Measurements from ENCODE around the gene FBXL4.

Gene FBXL4

DNA sequence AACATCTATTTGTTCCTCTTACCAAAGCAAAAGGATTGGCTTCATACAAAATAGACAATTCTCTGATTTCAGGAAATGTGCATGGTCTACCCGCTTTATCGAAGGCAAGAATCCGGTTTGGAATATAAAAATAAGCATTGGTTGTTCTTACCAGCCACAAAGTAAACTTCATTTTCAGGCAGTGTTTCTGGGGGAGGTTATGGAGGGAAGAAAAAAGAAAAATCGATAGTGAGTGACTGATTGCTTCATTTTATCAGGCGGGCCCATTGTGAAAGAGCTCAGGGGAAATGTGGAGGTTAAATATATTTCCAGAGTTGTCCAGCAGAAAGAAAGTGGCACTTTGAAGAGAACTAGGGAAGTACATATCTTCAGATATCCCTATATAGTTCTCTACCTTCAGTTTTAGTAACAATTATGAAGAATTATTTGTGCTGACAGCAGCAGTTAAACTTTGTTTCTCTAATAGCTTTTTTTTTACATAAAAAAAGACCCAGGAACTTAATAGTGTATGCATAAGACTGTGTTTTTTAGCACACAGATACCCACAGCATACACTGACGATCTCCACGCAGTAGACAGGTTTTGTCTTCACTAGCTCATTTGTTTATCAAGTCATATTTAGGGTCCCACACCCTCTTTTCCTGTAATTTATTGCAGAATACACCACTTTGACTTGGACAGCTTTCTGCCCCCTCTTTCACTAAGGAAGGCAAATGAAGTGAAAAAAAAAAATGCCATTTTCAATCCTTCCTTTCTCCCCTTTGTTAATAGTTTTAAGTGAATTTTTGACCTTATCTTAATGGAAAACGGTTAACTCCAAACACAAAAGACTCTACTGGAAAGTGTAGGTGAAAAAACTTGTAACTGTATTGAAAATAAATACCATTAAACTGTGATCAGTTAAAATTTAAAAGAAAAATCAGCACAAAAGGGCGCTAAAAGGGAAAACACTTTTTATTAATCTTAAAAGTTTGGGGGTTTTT, 110.5 kb downstream of the FBXL4 start:
- DNase-seq, result no peak

DNA sequence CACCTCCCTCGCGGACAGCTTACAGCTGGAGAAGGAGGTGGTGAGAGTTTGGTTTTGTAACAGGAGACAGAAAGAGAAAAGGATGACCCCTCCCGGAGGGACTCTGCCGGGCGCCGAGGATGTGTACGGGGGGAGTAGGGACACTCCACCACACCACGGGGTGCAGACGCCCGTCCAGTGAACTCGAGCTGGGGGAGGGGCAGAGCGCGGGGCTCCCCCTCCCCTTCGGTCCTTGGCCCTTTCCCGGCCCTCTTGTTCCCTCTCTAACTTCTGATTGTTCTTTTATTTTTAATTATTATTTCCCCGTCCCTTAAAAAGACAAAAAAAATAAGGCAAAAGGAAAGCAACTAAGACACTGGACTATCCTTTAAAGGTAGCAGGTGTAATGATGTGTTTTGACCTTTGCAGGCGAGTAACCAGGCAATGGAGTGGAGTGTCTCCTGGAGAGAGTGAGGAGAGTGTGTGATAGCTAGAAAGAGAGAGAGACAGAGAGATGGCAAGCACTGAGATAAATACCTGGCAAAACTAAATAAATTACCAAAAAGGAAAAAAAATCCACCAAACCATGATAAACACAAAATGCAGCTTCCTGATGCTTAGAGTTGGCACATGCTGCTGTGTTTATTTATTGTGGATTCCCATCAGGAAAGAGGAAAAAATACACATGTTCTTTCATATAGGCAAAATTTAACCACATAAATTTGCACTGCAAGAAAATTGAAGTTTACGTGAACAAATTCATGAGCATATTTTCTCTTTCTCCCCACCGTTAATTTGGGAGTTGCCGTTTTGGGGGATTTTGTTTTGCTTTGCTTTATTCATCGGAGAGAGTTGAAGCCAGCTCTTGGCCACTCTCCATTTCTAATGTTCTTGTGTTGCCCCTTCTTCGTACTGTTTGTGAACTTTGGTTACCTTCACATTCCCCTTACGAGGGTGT, 111.5 kb downstream of the FBXL4 start:
- no peak for DNase-seq

DNA sequence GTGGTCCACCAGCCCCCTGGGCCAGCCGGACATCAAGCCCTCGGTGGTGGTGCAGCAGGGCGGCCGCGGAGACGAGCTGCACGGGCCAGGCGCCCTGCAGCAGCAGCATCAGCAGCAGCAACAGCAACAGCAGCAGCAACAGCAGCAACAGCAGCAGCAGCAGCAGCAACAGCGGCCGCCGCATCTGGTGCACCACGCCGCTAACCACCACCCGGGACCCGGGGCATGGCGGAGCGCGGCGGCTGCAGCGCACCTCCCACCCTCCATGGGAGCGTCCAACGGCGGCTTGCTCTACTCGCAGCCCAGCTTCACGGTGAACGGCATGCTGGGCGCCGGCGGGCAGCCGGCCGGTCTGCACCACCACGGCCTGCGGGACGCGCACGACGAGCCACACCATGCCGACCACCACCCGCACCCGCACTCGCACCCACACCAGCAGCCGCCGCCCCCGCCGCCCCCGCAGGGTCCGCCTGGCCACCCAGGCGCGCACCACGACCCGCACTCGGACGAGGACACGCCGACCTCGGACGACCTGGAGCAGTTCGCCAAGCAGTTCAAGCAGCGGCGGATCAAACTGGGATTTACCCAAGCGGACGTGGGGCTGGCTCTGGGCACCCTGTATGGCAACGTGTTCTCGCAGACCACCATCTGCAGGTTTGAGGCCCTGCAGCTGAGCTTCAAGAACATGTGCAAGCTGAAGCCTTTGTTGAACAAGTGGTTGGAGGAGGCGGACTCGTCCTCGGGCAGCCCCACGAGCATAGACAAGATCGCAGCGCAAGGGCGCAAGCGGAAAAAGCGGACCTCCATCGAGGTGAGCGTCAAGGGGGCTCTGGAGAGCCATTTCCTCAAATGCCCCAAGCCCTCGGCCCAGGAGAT, 112.4 kb downstream of the FBXL4 start:
- no peak for DNase-seq

DNA sequence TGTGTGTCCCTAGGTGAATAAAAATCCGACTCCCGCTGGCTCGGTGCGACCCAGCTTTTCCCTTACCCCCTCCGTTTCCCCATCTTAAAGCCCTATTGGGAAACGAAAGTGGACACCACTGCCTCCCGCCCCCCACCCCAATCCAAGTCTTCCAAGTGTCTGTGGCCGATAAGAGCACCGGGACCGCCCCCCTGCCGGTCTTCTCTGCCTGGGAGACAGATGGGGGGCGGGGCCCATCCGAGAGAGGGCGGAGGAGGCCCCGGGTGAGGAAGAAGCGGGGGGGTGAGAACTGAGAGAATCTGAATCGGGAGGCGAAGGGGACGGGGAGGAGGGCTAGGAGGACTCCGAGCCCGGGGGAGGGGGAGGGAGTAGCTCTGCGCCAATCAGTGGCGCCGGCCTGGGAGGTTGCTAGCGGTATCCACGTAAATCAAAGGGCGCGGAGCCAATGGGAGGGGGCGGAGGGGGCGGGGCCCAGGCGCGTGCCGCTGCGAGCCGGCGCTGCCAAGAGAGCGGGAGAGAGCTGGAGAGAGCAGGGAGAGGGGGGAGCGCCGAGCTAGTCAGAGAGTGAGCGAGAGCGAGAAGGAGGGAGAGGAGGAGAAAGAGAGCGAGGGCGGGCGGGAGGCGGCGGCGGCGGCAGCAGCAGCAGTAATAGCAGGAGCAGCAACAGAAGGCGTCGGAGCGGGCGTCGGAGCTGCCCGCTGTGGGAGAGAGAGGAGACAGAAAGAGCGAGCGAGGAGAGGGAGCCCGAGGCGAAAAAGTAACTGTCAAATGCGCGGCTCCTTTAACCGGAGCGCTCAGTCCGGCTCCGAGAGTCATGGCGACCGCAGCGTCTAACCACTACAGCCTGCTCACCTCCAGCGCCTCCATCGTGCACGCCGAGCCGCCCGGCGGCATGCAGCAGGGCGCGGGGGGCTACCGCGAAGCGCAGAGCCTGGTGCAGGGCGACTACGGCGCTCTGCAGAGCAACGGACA, 113.4 kb downstream of the FBXL4 start, which contains the start of gene POU3F2:
POU3F2 (plus strand) TSS at position 515 of the 972 bp plus-strand sequence; CDS start at position 815, 300 bp downstream.
- DNase-seq, result peak; percentile 85

DNA sequence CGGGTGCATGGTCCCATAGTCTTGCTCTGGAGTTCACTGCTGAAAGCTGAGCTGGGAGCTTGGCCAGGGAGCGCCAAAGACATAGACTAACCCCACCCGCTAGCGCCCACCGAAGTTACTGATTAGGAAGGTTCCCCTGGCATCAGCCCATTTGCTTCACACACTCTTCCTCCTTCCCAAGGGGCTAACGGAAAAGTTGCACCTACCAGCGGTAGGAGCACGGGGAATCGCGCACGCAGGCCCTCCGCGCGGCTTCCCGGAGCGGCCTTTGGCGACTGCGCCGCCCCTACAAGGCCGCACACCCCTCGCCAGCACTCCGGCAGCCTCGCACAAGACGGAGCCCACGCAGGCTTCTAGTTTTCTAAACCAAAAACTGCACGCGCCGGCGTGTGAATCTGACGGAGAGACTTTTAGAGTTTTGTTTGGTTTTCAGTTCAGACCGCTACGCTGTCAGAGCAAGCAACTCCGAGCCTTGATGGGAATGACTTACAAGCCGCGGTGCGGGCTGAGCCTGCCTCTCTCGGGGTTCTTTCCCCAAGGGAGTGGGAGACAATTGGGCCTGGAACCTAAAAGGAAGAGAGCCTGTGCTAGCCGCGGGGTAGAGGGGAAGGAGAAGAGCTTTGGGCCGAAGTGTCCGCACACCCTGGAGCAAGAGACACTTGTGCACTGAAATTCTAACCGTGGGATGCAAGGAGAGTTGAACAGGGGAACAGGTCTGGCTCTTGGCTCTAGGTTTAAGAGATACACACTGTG, 114.3 kb downstream of the FBXL4 start:
- peak; percentile 23 for DNase-seq

DNA sequence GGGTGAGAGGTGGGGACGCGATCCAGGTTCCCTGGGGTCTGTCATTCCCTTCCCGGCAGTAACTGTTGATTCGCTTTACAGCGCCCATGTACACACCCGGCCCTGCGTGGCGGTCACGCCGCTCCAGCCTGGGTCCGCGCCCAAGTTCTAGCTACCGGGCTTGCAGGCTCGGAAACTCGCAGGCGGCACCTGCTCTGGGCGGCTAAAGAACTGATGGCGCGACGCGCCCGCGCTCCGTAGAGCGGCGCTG, 114.8 kb downstream of the FBXL4 start:
- no peak for DNase-seq

DNA sequence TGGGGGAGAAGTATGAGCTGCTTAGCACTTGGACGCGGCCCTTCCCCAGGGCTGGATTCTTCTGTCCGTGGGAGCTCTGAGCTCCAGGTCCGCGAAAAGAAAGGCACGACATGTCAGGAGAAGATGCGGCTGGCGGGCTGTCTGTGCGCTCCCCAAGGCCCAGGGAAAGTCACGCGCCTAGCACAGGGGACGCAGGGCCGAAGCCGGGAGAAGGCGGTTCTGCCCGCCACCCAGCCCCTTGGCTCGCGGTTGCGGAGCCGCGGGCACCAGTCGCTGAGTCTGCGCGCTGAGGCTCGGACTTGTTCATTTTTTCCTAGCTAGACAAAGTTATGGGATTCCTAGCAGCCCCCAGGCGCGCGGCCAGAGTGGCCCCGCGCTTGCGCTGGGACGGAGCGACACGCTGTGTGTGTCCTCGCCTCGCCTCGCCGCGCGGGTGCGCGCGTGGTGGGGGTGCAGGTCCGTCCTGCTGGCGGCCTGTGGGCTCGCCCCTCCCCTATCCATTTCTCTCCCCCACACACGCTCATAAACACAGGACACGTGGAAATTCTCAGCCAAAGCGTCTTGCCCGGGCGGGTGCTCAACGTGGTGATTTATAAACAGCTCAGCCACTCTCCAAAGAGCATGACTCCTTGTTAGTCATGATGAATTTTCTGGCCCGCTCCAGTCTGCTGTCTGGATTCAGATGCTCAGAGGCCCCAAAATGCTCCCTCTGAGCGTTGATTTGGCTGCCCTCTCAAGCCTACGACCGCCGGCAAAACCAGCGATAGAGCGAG, 115.3 kb downstream of the FBXL4 start:
- peak; percentile 70 for DNase-seq

DNA sequence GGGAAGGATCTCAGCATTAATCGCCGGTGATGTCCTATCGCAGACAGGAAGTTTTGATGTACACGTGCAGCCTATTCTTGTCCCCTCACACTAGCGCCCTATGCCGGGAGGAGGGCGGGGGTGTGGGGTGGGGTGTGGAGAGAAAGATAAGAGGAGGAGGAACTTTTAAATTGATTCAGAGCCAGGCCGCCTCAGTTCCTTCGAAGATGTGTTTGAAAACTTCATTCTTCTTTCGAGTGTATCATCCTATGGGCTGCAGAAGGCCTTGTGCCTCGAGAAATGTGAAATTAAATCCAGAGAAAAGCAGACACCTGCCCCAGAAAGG, 115.8 kb downstream of the FBXL4 start:
- DNase-seq, result no peak

DNA sequence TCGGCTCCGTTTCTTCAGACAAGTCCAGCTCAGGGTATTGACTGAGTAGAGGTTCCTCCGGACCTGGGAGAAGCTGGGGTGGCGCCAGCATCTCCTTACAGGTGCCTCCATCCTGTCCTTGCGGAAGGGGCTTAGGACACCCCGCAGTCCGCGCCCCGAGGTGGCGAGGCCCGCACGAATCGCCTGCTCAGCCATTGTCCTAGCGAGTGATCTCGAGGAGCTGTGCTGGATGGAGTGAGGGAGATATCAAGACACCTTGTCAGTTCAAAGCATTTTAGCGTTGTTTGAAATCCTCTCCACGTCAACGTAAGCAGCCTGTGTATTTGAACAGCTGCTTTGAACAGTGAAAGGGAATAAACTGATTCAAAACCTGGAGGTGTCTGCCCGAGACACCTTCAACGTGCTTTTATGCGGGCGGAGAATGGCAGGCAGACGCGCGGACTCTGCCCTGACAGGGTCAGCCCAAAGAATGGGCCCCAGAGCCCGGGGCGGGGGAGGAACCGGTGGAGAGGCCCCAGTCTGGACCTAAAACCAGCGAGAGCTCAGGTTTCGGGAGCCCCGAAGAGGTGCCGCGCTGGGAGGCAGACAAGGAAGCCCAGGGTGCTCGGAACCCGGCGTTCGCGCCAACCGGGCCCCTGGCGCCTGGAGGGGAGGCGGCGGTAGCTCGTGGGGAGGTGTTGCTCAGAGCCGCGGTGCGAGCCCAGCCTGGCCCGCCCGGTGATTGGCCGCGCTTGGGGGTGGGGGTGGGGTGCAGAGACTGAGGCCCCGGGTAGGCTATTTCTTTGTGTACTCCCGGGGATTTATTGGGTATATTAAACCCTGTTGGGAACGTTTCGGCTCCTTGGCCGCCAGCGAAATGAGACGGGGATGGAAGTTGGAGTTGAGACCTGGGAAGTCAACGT, 116.4 kb downstream of the FBXL4 start:
- DNase-seq, result no peak

DNA sequence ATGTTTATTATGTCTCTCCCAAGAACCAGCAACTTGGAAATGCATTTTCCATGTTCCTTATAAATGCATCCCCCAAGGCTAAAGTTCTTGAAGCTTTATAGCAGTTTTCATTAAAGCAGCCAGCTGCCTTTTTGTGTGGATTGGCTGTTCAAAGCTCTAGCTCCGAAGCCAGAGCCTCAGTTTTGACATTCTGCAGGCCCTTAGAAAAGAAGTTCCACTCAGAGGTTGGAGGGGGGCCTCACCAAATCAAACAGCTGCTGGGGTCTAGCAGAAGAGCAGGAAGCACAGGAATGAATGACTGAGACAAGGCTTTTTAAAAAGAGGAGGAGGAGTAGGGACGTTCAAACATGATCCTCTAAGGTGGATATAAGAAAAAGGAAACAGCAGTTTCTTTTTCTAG, 117.6 kb downstream of the FBXL4 start:
- DNase-seq, result no peak

DNA sequence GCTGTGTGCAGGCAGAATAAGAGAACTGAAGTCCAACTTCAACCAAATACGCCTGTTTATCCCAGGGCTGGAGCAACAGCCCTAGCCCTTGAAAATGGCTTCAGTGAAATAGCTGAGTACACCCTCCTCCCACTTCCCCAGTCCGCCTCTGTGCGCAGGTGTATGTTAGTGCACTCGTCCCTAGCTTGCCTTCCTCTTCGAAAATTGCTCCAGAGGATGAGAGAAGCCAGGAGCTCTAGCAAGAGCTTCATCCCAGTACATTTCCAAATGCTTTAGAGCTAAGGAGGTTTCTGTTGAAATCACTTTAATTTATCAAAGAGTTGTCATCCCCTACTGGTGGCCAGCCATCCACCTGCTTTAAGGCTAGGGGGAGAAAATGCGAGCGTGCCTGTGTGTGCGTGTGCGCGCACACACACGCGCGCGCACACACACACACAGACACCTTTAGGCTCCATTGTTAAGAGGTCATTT, 118.8 kb downstream of the FBXL4 start:
- DNase-seq, result no peak

DNA sequence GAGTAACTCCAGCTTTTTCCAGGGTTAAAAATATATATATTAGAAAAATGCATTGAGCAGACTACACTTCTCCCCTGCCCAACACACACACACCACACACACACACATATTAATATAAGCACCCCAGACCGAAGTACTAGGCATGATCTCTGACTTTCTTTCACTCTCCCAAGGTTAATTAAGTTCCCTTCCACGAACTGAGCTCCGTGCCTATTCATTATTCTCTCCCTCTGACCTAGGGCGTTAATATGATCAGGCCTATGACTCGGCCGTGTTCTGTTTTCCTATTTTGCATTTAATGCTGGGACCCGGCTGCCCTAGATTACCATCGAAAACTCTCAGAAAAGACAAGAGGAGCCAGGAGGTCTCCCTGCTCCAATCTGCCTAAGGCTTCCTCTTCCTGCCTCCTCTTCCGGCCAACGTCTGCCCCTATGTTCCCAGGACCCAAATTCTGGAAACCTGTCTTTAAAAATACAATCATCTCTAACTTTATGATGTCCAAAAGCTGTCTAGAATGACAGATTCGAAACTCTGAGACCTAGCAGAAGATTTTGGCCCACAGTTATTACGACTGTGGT, 119.4 kb downstream of the FBXL4 start:
- DNase-seq, result no peak

DNA sequence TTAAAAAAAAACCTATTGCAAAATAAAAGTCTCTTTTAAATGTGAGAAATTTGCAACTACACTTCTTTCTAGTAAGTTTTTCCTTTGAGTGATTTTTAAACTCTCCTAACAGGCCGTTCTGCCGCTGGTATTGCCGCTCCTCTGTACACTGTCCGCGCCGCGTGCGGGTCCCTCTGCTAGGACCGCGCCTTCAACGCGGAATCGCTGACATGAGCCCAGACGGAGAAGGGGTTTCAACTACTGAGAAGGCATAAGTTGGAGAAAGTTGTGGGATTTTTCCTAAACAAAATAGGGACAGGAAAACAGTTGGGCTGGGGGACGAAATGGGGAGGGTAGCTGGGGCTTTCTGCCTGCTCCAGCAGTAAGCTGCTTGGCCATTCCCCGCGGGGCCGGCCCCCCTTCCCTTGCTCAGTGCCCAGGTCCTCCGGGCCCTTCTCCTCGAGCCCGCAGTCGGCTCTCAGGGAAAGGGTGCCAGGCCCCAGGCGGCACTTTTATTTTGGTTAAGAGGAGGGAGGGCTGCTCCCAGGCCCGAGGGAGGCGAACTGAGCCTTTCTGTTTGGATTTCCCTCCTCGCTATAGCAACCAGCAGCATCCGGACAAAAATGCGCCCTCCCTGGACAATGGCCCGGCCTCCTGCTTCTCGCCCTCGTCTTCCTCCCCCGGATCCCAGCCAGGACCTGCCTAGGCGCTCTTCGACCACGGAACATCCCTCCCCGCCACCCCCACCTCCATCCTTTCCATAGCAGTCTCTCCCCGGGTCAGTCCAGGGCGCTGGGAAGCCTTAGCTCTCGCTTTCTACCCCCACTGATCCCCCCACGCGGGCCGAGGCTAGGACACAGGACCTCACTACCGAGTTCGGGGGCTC, 120.2 kb downstream of the FBXL4 start:
- DNase-seq, result no peak

DNA sequence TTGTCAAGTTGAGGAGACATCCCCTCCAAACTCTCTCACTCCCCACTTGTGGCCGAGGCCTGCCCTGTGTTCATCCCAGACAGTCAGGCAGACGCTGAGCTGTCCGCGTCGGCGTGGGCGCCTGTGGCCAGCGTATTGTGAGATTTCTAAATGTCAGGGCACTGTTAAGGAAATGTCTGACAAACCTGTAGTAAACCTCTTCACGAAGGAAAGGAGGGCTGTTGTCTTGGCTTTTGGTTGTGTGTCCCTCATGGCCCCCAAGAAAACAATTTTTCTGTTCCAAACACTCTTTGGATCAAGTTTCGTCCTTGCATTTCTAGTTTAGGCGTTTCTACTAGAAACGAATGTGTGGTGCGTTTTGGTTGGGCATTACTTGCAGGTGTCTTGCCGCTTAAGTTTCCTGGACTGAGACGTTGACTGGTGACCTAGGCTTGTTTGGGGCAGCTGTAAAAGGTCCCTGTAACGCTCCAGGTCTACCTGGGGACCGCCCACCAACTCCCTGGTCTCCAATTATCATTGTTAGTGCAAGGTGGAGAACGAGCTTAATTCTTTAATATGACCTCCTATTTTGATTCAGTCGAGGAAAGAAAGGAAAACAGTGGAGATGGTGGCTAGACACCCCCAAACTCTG, 122.0 kb downstream of the FBXL4 start:
- DNase-seq, result no peak

DNA sequence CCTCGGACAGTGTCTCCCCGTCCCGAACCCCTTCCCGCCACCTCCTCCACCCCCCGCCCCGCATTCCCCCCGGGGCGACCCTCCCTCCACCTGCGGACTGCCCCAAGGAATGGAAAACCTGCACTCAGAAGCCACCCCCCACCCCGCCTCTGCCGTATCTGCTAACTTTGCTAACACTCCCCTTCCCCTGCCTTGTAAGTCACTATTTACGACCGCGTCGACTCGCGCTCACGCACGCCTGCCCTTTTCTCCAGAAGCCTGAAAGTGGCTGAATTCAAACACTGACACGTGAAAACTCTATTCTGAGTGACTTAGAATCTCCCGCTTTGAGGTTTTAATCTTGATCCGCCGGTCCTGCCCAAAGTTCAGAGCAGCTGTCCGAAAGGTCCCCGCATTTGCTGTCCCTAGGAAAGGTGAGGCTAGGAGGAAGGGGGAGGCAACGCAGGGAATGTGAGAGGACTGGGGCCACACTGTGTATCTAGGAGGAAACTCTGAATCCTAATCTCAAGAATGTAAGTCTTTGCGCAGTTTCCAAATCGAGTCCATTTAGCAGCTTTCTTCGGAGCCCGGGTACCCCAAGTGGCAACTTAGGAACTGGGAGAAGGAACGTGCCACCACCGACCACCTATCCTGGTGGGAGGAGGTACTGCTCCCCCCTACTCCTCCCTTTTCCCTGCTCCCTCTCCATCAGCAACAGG, 122.7 kb downstream of the FBXL4 start:
- DNase-seq, result no peak
